ENCODE measurements around the gene TCEA3. TPM values are rescaled to one million over a fixed set of nuclear protein-coding genes. Genes with fewer than 3 reads are reported as not detected.

TCEA3 gene
- total and polyA plus RNA-seq, 9 donors = 42.0 to 153 (median 73.8) TPM

DNA sequence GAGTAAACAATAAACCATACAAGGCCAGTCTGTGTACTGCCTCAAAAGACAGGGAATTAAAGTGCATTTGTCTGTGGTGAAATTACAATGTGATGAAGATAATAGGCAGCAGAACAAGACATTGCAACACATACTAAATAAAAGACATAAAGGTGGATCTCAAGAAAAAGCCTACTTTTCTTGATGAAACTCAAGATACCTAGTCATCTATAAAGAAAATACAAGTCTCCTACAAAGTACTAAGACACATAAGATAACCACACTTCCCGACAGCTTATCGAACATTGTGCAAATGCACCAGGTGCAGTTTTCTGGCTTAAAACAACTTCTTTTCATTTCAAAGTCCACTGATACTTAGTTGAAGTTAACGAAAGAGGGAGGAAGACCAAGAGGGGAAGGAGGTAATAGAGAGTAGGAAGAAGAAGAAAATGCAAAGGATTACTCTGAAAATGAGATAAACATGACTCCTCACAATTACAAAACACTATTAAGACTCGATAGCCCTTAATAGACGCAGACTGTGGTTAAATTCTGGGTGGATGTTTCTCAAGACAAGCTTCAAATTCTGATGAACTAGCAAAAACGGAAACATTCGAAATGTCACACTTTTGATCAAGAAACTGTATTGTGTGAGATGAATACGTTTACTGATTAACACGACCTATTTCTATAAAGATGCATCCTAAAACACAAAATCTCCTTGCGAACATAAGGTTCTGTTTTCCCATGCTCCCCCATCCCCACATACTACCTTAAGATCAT, 82.4 kb downstream of the TCEA3 start:
- intact Hi-C loops (cut with DNase I) = loop anchor here in 2 of 4 donors (10.0 kb wide), 3 partner anchors 63 to 1393 kb away; partner anchors contain the start of gene E2F2 (in 1 of the 2)
- Histone ChIP-seq H3K4me1 (ENCODE audit: insufficient read depth) (no peaks in the 10 kb centered on the region), H3K4me3 (peak overlapping the region; percentile 80), H3K36me3 (no peaks in the 10 kb centered on the region), H3K9me3 (no peaks in the 10 kb centered on the region), H3K27ac (no peak overlapping the region), H3K27me3 (no peaks in the 10 kb centered on the region)
- TF ChIP-seq CTCF (IDR thresholded peaks at IDR 0.05) (no peak), EP300 (IDR thresholded peaks at IDR 0.05) (no peak), POLR2A (IDR thresholded peaks at IDR 0.05) (no peak)
- WGBS, 3 donors = 2 to 3% (median 3%) methylated on average over 10 of the region's 10 CpGs
- DNase-seq = no peak

DNA sequence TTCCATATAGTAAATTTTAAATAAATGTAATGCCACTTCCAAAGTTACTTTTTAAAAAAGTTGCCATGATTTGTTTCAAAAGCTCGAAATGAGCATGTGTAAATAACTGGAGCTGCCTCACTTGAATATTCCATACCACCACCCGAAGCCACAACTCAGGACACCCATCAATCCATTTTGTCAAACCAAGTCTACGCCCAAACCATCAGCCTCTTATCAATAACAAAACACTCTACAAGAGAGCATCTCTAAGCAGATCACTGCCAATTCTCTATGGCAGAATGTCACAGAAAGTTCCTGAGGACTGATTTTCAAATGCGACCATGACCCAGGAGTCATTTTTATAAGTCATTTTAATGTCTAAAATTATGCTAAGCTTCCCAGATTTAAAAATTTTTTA, 84.9 kb downstream of the TCEA3 start:
- Histone ChIP-seq H3K27ac (no peak overlapping the region), H3K27me3 (no peaks in the 10 kb centered on the region), H3K4me3 (no peak overlapping the region), H3K36me3 (no peaks in the 10 kb centered on the region), H3K9me3 (no peaks in the 10 kb centered on the region), H3K4me1 (ENCODE audit: insufficient read depth) (no peaks in the 10 kb centered on the region)
- no peak for DNase-seq
- intact Hi-C loops (cut with DNase I) = loop anchor here in 2 of 4 donors (10.0 kb wide), 3 partner anchors 65 to 1395 kb away; partner anchors contain the start of gene E2F2 (in 1 of the 2)
- TF ChIP-seq CTCF (IDR thresholded peaks at IDR 0.05) (no peak), EP300 (IDR thresholded peaks at IDR 0.05) (no peak), POLR2A (IDR thresholded peaks at IDR 0.05) (no peak)
- WGBS, 3 donors = 58 to 66% (median 61%) methylated on average over 4 of the region's 4 CpGs

GRCh38 chr1:23337869-23338268, 86.7 kb downstream of the TCEA3 start:
- intact Hi-C loops (cut with DNase I) = no loop called here
- 34 to 42% (median 37%) methylated on average over 2 of the region's 2 CpGs for WGBS, 3 donors
- no peaks in the 10 kb centered on the region for H3K36me3 ChIP-seq
- TF ChIP-seq POLR2A (IDR thresholded peaks at IDR 0.05) (no peak), CTCF (IDR thresholded peaks at IDR 0.05) (no peak), EP300 (IDR thresholded peaks at IDR 0.05) (no peak)
- H3K4me1 ChIP-seq (ENCODE audit: insufficient read depth) = no peaks in the 10 kb centered on the region
- H3K27me3 ChIP-seq = no peaks in the 10 kb centered on the region
- H3K9me3 ChIP-seq = no peaks in the 10 kb centered on the region
- H3K27ac ChIP-seq = no peak overlapping the region
- no peak overlapping the region for H3K4me3 ChIP-seq
- no peak for DNase-seq

GRCh38 chr1:23331713-23332112, 92.8 kb downstream of the TCEA3 start:
- H3K4me3 ChIP-seq = no peak overlapping the region
- H3K36me3 ChIP-seq = no peaks in the 10 kb centered on the region
- H3K4me1 ChIP-seq (ENCODE audit: insufficient read depth) = no peaks in the 10 kb centered on the region
- no peak for DNase-seq
- 89 to 91% (median 90%) methylated on average over 8 of the region's 8 CpGs for WGBS, 3 donors
- H3K27ac ChIP-seq = no peak overlapping the region
- no peaks in the 10 kb centered on the region for H3K9me3 ChIP-seq
- H3K27me3 ChIP-seq = no peaks in the 10 kb centered on the region
- intact Hi-C loops (cut with DNase I) = no loop called here
- no peak for TF ChIP-seq EP300 (IDR thresholded peaks at IDR 0.05)
- TF ChIP-seq CTCF (IDR thresholded peaks at IDR 0.05) = no peak
- no peak for TF ChIP-seq POLR2A (IDR thresholded peaks at IDR 0.05)

Other genes with a start within 250 kb of the TCEA3 start
- under 1 TPM in 3 of 7 donors, not detected in 4; 0.08 to 0.80 (median 0.12) TPM for gene HTR1D, start 207.2 kb downstream of the TCEA3 start, total RNA-seq
- under 1 TPM in 1 of 2 donors, not detected in 1; 0.05 TPM for gene HTR1D, start 207.2 kb downstream of the TCEA3 start, polyA plus RNA-seq
- 100 to 1,000 TPM in 5 of 7 donors, 10 to 100 TPM in 2; 55.9 to 173 (median 153) TPM for gene HNRNPR, start 80.5 kb downstream of the TCEA3 start, total RNA-seq
- 100 to 1,000 TPM in 1 of 2 donors, 10 to 100 TPM in 1; 70.6 to 107 TPM for gene HNRNPR, start 80.5 kb downstream of the TCEA3 start, polyA plus RNA-seq
- gene ZNF436, start 54.9 kb downstream of the TCEA3 start, total RNA-seq = 10 to 100 TPM; 16.5 to 42.6 (median 23.5) TPM
- gene ZNF436, start 54.9 kb downstream of the TCEA3 start, polyA plus RNA-seq = 10 to 100 TPM; 17.2 to 43.1 TPM
- gene ASAP3, start 59.4 kb upstream of the TCEA3 start, total RNA-seq = 100 to 1,000 TPM in 3 of 7 donors, 10 to 100 TPM in 4; 37.3 to 147 (median 98.7) TPM
- 10 to 100 TPM; 44.1 to 68.2 TPM for gene ASAP3, start 59.4 kb upstream of the TCEA3 start, polyA plus RNA-seq
- gene E2F2, start 106.5 kb upstream of the TCEA3 start, total RNA-seq = 1 to 10 TPM in 1 of 7 donors, under 1 TPM in 4, not detected in 2; under 0.01 to 1.1 (median 0.23) TPM
- under 1 TPM; 0.08 to 0.13 TPM for gene E2F2, start 106.5 kb upstream of the TCEA3 start, polyA plus RNA-seq
- gene ID3, start 134.8 kb upstream of the TCEA3 start, total RNA-seq = 100 to 1,000 TPM in 4 of 7 donors, 10 to 100 TPM in 3; 44.1 to 274 (median 143) TPM
- gene ID3, start 134.8 kb upstream of the TCEA3 start, polyA plus RNA-seq = 100 to 1,000 TPM in 1 of 2 donors, 10 to 100 TPM in 1; 37.9 to 257 TPM

Measured in ovary (tissue), 9 donors.